Liver (tissue), 9 donors: ENCODE measurements around the gene PARN. TPM values are rescaled to one million over a fixed set of nuclear protein-coding genes. Genes with fewer than 3 reads are reported as not detected.

Experiments
- DNase-seq: peaks from one replicate; pipeline ENCODE4 v3.0.0-alpha.2; 2017; ENCODE audit warnings: low spot score
- H3K27ac ChIP-seq, 2 donors: one replicate each; pipeline ENCODE4 v1.7.0; 2013; ENCODE audit warnings: inconsistent platforms in 2 of 2, low read length in 2 of 2, control low read depth in 1 of 2, low read depth in 1 of 2, mild to moderate bottlenecking in 1 of 2
- H3K27me3 ChIP-seq, 4 donors: one replicate each; pipeline versions ENCODE4 v1.6.1 to v1.7.0; 2013; ENCODE audit warnings: low read length in 3 of 4, inconsistent platforms in 1 of 4, mild to moderate bottlenecking in 1 of 4, moderate library complexity in 1 of 4; ENCODE audit not compliant: control insufficient read depth in 4 of 4, insufficient read depth in 4 of 4
- H3K36me3 ChIP-seq, 4 donors: one replicate each; pipeline versions ENCODE4 v1.6.1 to v1.7.0; 2013; ENCODE audit warnings: low read length in 3 of 4, mild to moderate bottlenecking in 3 of 4, low read depth in 1 of 4, moderate library complexity in 1 of 4; ENCODE audit not compliant: control insufficient read depth in 4 of 4, insufficient read depth in 3 of 4
- H3K4me1 ChIP-seq, 4 donors: one replicate each; pipeline versions ENCODE4 v1.6.1 to v1.7.0; 2013; ENCODE audit warnings: low read length in 3 of 4, mild to moderate bottlenecking in 3 of 4, moderate library complexity in 1 of 4; ENCODE audit not compliant: control insufficient read depth in 4 of 4, insufficient read depth in 4 of 4
- H3K4me3 ChIP-seq, 3 donors: one replicate each; pipeline versions ENCODE4 v1.6.1 to v1.7.0; 2013; ENCODE audit warnings: low read length in 3 of 3, control low read depth in 1 of 3, low read depth in 1 of 3, mild to moderate bottlenecking in 1 of 3
- H3K9ac ChIP-seq, 2 donors: one replicate each; pipeline ENCODE4 v1.7.0; 2013; ENCODE audit warnings: low read length in 2 of 2, mild to moderate bottlenecking in 2 of 2, moderate library complexity in 2 of 2, control low read depth in 1 of 2, low read depth in 1 of 2
- H3K9me3 ChIP-seq, 4 donors: one replicate each; pipeline versions ENCODE4 v1.6.1 to v1.7.0; 2013; ENCODE audit warnings: low read length in 3 of 4; ENCODE audit not compliant: control insufficient read depth in 4 of 4
- EGR1 ChIP-seq, 2 donors: IDR thresholded peaks; 2 replicates each; pipeline ENCODE4 v1.6.1; 2016 to 2018; ENCODE audit warnings: antibody characterized with exemption in 2 of 2, low read depth in 2 of 2
- FOXA1 ChIP-seq: IDR thresholded peaks from 2 replicates; pipeline ENCODE4 v1.6.1; 2016; ENCODE audit warnings: antibody characterized with exemption
- FOXA2 ChIP-seq: IDR thresholded peaks from 2 replicates; pipeline ENCODE4 v1.6.1; 2016; ENCODE audit warnings: antibody characterized with exemption
- HNF4A ChIP-seq, 2 donors: conservative IDR thresholded peaks; 2 replicates each; pipeline ENCODE4 v1.6.1; 2016; ENCODE audit warnings: antibody characterized with exemption in 2 of 2, mild to moderate bottlenecking in 2 of 2
- HNF4G ChIP-seq: IDR thresholded peaks from 2 replicates; pipeline ENCODE4 v1.6.1; 2016; ENCODE audit warnings: antibody characterized with exemption
- JUND ChIP-seq, 2 donors: IDR thresholded peaks; 2 replicates each; pipeline ENCODE4 v1.6.1; 2016; ENCODE audit warnings: antibody characterized with exemption in 2 of 2
- NR2F2 ChIP-seq: IDR thresholded peaks from 2 replicates; pipeline ENCODE4 v1.6.1; 2016; ENCODE audit warnings: antibody characterized with exemption
- RAD21 ChIP-seq, 2 donors: IDR thresholded peaks; 2 replicates each; pipeline ENCODE4 v1.6.1; 2016; ENCODE audit warnings: antibody characterized with exemption in 2 of 2, mild to moderate bottlenecking in 2 of 2
- RXRA ChIP-seq, 2 donors: IDR thresholded peaks; 2 replicates each; pipeline ENCODE4 v1.6.1; 2017 to 2018; ENCODE audit warnings: antibody characterized with exemption in 2 of 2, mild to moderate bottlenecking in 1 of 2
- SP1 ChIP-seq: IDR thresholded peaks from 2 replicates; pipeline ENCODE4 v1.6.1; 2018; ENCODE audit warnings: antibody characterized with exemption, mild to moderate bottlenecking
- TAF1 ChIP-seq: conservative IDR thresholded peaks from 2 replicates; pipeline ENCODE4 v1.6.1; 2016; ENCODE audit warnings: antibody characterized with exemption, mild to moderate bottlenecking
- YY1 ChIP-seq: IDR thresholded peaks from 2 replicates; pipeline ENCODE4 v1.6.1; 2016; ENCODE audit warnings: antibody characterized with exemption, mild to moderate bottlenecking
- WGBS: extraction: QIAGEN DNeasy Blood & Tissue Kit; methylation state at CpG from one replicate; pipeline ENCODE4 v1.1.7; 2013; 5-methylcytosine and 5-hydroxymethylcytosine counted together
- polyA plus RNA-seq, 2 donors: library from polyadenylated mRNA; stranded (reverse) in 1 of 2; unstranded in 1 of 2; fragments of 200-250 nt in 1 of 2; fragments of >200 nt in 1 of 2; fragmentation: Nextera tagmentation in 1 of 2; extraction: Ambion mirVana in 1 of 2; gene quantifications; one replicate each; pipeline versions ENCODE4 v1.2.1 to v1.2.3, GENCODE V29; 2013 to 2015
- total RNA-seq, 2 donors: library from RNA; depleted of rRNA; stranded (reverse); fragments of >200 nt; gene quantifications; one replicate each; pipeline ENCODE4 v1.2.3, GENCODE V29; 2014
- TF ChIP-seq, protein P1 (sequence below): IDR thresholded peaks from 2 replicates; pipeline ENCODE4 v1.6.1; 2016; ENCODE audit warnings: antibody characterized with exemption
- TF ChIP-seq, protein P2 (sequence below): IDR thresholded peaks from 2 replicates; pipeline ENCODE4 v1.6.1; 2016; ENCODE audit warnings: antibody characterized with exemption
- TF ChIP-seq, protein P3 (sequence below): IDR thresholded peaks from 2 replicates; pipeline ENCODE4 v1.6.1; 2016; ENCODE audit warnings: antibody characterized with exemption
- TF ChIP-seq, protein P4 (sequence below): fragments of 150-350 bp; IDR thresholded peaks from 2 replicates; pipeline ENCODE4 v1.5.1; 2017; ENCODE audit warnings: improper control_type of control experiment, low read depth, low read length; ENCODE audit not compliant: missing input control
- TF ChIP-seq, protein P5 (sequence below): IDR thresholded peaks from 2 replicates; pipeline ENCODE4 v1.6.1; 2016; ENCODE audit warnings: antibody characterized with exemption, mild to moderate bottlenecking
- donor health status: healthy.
- donor health status: healthy.
- donor health status: healthy.
- donor health status: healthy.
- donor health status: healthy.

Gene PARN
- total and polyA plus RNA-seq, 4 donors: 7.9 to 19.7 (median 9.7) TPM

DNA sequence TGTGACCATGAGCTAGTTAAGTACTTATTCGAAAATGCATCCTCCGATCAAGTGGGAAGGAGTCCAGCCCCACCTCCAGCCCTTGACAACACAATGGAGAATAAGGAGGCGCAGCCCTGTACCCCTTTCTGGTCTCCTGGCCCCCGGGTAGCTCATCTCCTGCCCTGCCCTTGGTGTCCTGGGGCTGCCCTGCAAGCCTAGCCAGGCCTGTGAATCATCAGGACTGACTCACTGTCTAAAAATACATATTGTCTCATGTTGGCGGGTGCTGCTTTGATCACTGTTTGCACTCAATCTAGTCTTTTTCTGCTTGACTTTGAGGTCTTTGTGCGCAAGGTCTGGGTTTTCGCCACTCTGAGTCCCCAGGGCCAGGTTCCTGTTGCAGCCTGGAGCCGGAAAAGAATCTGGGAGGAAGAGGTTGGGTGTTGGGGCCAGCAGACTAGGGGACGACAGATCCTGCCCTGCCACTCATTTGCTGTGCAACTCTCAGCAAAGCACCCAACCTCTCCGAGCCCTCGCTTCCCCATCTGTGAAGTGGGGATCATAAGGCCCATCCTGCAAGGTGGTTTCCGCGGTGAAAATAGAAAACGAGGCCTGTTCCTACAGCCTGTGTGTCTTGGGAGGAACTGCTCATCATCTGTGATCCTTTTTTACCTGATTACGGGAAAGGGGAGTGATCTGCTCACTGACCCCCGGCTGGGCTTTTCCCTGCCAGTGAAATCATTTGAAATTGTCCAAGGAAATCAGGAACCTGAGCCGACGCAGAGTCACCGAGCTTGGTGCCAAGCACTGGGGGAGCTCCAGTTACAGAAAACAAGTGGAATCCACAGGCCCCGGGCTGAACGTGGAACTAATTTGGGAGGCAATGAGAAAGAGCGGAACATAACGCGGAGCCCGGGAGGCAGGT, 230.4 kb downstream of the PARN start:
- H3K9ac ChIP-seq: no peak overlapping the region
- WGBS: 88% methylated on average over 25 of the region's 25 CpGs
- H3K27me3 ChIP-seq: no peaks in the 10 kb centered on the region
- H3K36me3 ChIP-seq: no peaks in the 10 kb centered on the region
- no peak for DNase-seq
- TF ChIP-seq, protein P1, sequence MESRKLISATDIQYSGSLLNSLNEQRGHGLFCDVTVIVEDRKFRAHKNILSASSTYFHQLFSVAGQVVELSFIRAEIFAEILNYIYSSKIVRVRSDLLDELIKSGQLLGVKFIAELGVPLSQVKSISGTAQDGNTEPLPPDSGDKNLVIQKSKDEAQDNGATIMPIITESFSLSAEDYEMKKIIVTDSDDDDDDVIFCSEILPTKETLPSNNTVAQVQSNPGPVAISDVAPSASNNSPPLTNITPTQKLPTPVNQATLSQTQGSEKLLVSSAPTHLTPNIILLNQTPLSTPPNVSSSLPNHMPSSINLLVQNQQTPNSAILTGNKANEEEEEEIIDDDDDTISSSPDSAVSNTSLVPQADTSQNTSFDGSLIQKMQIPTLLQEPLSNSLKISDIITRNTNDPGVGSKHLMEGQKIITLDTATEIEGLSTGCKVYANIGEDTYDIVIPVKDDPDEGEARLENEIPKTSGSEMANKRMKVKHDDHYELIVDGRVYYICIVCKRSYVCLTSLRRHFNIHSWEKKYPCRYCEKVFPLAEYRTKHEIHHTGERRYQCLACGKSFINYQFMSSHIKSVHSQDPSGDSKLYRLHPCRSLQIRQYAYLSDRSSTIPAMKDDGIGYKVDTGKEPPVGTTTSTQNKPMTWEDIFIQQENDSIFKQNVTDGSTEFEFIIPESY: no peak
- TF ChIP-seq, protein P2, sequence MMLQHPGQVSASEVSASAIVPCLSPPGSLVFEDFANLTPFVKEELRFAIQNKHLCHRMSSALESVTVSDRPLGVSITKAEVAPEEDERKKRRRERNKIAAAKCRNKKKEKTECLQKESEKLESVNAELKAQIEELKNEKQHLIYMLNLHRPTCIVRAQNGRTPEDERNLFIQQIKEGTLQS: no peak
- TF ChIP-seq FOXA2 (no peak), SP1 (no peak), JUND (IDR thresholded peaks at IDR 0.05) (peak; percentile 47 to 63), FOXA1 (no peak), RXRA (IDR thresholded peaks at IDR 0.05) (peak in 1 of 2 donors; percentile 4), TAF1 (no peak), HNF4G (no peak)
- TF ChIP-seq, protein P3, sequence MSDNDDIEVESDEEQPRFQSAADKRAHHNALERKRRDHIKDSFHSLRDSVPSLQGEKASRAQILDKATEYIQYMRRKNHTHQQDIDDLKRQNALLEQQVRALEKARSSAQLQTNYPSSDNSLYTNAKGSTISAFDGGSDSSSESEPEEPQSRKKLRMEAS: no peak
- TF ChIP-seq, protein P4, sequence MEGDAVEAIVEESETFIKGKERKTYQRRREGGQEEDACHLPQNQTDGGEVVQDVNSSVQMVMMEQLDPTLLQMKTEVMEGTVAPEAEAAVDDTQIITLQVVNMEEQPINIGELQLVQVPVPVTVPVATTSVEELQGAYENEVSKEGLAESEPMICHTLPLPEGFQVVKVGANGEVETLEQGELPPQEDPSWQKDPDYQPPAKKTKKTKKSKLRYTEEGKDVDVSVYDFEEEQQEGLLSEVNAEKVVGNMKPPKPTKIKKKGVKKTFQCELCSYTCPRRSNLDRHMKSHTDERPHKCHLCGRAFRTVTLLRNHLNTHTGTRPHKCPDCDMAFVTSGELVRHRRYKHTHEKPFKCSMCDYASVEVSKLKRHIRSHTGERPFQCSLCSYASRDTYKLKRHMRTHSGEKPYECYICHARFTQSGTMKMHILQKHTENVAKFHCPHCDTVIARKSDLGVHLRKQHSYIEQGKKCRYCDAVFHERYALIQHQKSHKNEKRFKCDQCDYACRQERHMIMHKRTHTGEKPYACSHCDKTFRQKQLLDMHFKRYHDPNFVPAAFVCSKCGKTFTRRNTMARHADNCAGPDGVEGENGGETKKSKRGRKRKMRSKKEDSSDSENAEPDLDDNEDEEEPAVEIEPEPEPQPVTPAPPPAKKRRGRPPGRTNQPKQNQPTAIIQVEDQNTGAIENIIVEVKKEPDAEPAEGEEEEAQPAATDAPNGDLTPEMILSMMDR: no peak
- H3K4me1 ChIP-seq: peaks cover 0 to 5% (median 0%) of the 10 kb centered on the region in 4 donors
- no peak overlapping the region for H3K4me3 ChIP-seq
- H3K9me3 ChIP-seq: no peaks in the 10 kb centered on the region
- H3K27ac ChIP-seq: no peak overlapping the region

DNA sequence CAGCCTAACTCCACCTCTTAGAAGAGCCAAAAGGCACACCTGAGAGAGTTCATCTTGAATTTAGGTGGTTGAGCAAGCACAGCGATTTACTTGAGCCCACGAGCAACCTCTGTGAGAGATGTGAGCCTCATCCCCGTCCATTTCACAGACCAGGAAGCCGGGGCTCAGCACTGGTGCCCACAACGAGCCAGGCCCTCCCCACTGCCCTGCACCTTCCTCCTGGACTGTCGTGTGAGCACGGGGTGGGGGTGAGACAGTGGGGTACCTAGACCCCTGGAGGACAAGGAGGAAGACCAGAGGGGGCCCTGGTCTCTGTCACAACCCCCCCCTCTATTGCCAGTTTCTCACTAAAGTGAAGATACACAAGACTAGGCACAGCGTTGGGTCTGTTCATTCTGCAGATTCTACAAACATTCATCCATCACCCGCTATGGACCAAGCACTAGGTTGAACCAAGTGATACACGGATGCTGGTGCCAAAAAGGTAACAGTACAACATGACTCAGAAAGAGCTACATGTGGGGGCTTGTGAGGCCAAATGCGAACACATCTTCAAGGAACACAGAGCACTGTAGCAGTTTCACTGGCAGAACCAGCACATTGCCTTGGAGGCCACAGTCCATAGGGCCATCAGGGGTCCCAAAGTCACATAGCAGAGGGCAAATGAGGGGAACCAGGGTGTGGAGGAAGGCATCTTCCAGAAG, 231.9 kb downstream of the PARN start:
- Histone ChIP-seq H3K4me3 (no peak overlapping the region), H3K4me1 (peaks cover 0 to 5% (median 0%) of the 10 kb centered on the region in 4 donors), H3K36me3 (no peaks in the 10 kb centered on the region), H3K9me3 (no peaks in the 10 kb centered on the region), H3K27me3 (no peaks in the 10 kb centered on the region), H3K27ac (no peak overlapping the region), H3K9ac (no peak overlapping the region)
- no peak for DNase-seq
- 92% methylated on average over 11 of the region's 11 CpGs for WGBS
- no peak for TF ChIP-seq RXRA (IDR thresholded peaks at IDR 0.05)
- TF ChIP-seq, protein P2: no peak
- no peak for TF ChIP-seq RAD21 (IDR thresholded peaks at IDR 0.05)
- TF ChIP-seq, protein P3: no peak
- TF ChIP-seq, protein P5, sequence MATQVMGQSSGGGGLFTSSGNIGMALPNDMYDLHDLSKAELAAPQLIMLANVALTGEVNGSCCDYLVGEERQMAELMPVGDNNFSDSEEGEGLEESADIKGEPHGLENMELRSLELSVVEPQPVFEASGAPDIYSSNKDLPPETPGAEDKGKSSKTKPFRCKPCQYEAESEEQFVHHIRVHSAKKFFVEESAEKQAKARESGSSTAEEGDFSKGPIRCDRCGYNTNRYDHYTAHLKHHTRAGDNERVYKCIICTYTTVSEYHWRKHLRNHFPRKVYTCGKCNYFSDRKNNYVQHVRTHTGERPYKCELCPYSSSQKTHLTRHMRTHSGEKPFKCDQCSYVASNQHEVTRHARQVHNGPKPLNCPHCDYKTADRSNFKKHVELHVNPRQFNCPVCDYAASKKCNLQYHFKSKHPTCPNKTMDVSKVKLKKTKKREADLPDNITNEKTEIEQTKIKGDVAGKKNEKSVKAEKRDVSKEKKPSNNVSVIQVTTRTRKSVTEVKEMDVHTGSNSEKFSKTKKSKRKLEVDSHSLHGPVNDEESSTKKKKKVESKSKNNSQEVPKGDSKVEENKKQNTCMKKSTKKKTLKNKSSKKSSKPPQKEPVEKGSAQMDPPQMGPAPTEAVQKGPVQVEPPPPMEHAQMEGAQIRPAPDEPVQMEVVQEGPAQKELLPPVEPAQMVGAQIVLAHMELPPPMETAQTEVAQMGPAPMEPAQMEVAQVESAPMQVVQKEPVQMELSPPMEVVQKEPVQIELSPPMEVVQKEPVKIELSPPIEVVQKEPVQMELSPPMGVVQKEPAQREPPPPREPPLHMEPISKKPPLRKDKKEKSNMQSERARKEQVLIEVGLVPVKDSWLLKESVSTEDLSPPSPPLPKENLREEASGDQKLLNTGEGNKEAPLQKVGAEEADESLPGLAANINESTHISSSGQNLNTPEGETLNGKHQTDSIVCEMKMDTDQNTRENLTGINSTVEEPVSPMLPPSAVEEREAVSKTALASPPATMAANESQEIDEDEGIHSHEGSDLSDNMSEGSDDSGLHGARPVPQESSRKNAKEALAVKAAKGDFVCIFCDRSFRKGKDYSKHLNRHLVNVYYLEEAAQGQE: no peak
- no peak for TF ChIP-seq SP1
- TF ChIP-seq, protein P1: no peak
- TF ChIP-seq HNF4G: no peak
- TF ChIP-seq YY1: no peak
- no peak for TF ChIP-seq EGR1 (IDR thresholded peaks at IDR 0.05; ENCODE audit: low read depth in 2 of 2)
- no peak for TF ChIP-seq NR2F2
- TF ChIP-seq FOXA1: no peak
- TF ChIP-seq HNF4A (conservative IDR thresholded peaks at IDR 0.05): no peak
